CD4-positive, CD25-positive, alpha-beta regulatory T cell (primary cell): ENCODE measurements around the gene GNAI2. TPM values are rescaled to one million over a fixed set of nuclear protein-coding genes. Genes with fewer than 3 reads are reported as not detected.

ENCODE experiments used
- ATAC-seq, 2 donors: fragments of 150-1000 bp; cut with Tn5 transposase; one replicate each; pipeline ENCODE4 v1.10.0; 2021; ENCODE audit warnings: low read depth in 2 of 2, moderate number of reproducible peaks in 2 of 2, moderate library complexity in 1 of 2
- DNase-seq, 3 donors: peaks; one replicate each; pipeline versions ENCODE4 v3.0.0 to v3.0.0-alpha.2; 2012 to 2022; ENCODE audit warnings: mixed read lengths in 1 of 3
- H3K27ac ChIP-seq: one replicate; pipeline ENCODE4 v1.7.0; 2013; ENCODE audit warnings: mild to moderate bottlenecking, low read length; ENCODE audit not compliant: insufficient read depth, poor library complexity, severe bottlenecking
- H3K27me3 ChIP-seq: one replicate; pipeline ENCODE4 v1.7.0; 2013; ENCODE audit warnings: low read length; ENCODE audit not compliant: control insufficient read depth, insufficient read depth
- H3K36me3 ChIP-seq: one replicate; pipeline ENCODE4 v1.7.0; 2013; ENCODE audit warnings: mild to moderate bottlenecking, low read length, moderate library complexity; ENCODE audit not compliant: control insufficient read depth, insufficient read depth
- H3K4me1 ChIP-seq: 2 replicates; pipeline ENCODE4 v1.7.0; 2013; ENCODE audit warnings: mild to moderate bottlenecking, low read length; ENCODE audit not compliant: insufficient read depth, control insufficient read depth, poor library complexity, severe bottlenecking
- H3K4me3 ChIP-seq: one replicate; pipeline ENCODE4 v1.7.0; 2013; ENCODE audit warnings: low read depth, mild to moderate bottlenecking, low read length, moderate library complexity
- H3K9me3 ChIP-seq, 2 experiments: 1 replicate in 1 of 2; 2 replicates in 1 of 2; pipeline ENCODE4 v1.7.0; 2013; ENCODE audit warnings: low read length in 2 of 2, mild to moderate bottlenecking in 1 of 2, moderate library complexity in 1 of 2; ENCODE audit not compliant: control insufficient read depth in 2 of 2
- H3K27ac Mint-ChIP-seq, 3 donors: one replicate each; pipeline ENCODE4 v1.8.0; 2020 to 2022; ENCODE audit warnings: mild to moderate bottlenecking in 3 of 3, mixed read lengths in 3 of 3, moderate library complexity in 2 of 3
- H3K27me3 Mint-ChIP-seq: one replicate; pipeline ENCODE4 v1.8.0; 2022; ENCODE audit warnings: mild to moderate bottlenecking, mixed read lengths
- H3K36me3 Mint-ChIP-seq: one replicate; pipeline ENCODE4 v1.8.0; 2020; ENCODE audit warnings: mixed read lengths
- H3K4me1 Mint-ChIP-seq, 4 donors: one replicate each; pipeline ENCODE4 v1.8.0; 2020 to 2022; ENCODE audit warnings: mixed read lengths in 4 of 4, mild to moderate bottlenecking in 1 of 4
- H3K4me3 Mint-ChIP-seq, 4 donors: one replicate each; pipeline ENCODE4 v1.8.0; 2020 to 2022; ENCODE audit warnings: mild to moderate bottlenecking in 4 of 4, mixed read lengths in 4 of 4, moderate library complexity in 3 of 4
- H3K9me3 Mint-ChIP-seq, 7 donors: one replicate each; pipeline ENCODE4 v1.8.0; 2020 to 2022; ENCODE audit warnings: mixed read lengths in 7 of 7, mild to moderate bottlenecking in 3 of 7, moderate library complexity in 2 of 7
- polyA plus RNA-seq, 4 donors: library from polyadenylated mRNA; unstranded; fragments of 300-500 nt; fragmentation: Illumina TruSeq; gene quantifications; one replicate each; pipeline ENCODE4 v1.2.3, GENCODE V29; 2021
- total RNA-seq: library from RNA; stranded (reverse); gene quantifications from one replicate; pipeline ENCODE4 v1.2.3, GENCODE V29; 2022

The GNAI2 gene
- total and polyA plus RNA-seq, 5 donors from 2014 or later, result 373 to 696 (median 572) TPM

- H3K9me3 ChIP-seq, result no peaks in the 10 kb centered on the region
- peaks cover 8% of the 10 kb centered on the region for H3K27me3 ChIP-seq
- ATAC-seq (peak in 1 of 2 donors; percentile 35), DNase-seq (peak; percentile 56 to 84 (median 64))
- peaks cover 0 to 28% (median 13%) of the 10 kb centered on the region in 4 donors for H3K4me1 Mint-ChIP-seq
- no peak overlapping the region for H3K27ac ChIP-seq
- no peaks in the 10 kb centered on the region for H3K36me3 ChIP-seq
- no peak overlapping the region for H3K4me3 ChIP-seq
- peaks cover 0 to 2% (median 0%) of the 10 kb centered on the region in 7 donors for H3K9me3 Mint-ChIP-seq
- peaks cover 55% of the 10 kb centered on the region for H3K27me3 Mint-ChIP-seq
- H3K4me1 ChIP-seq, result peaks cover 29% of the 10 kb centered on the region
- peak overlapping the region; percentile 52 to 73 (median 62) for H3K4me3 Mint-ChIP-seq
- peak overlapping the region in 2 of 3 donors; percentile 6 to 65 for H3K27ac Mint-ChIP-seq
- H3K36me3 Mint-ChIP-seq, result no peaks in the 10 kb centered on the region
Observed at GRCh38 chr3:50274371-50275104, 38.5 kb downstream of the GNAI2 start.

- no peak overlapping the region for H3K27ac ChIP-seq
- peak overlapping the region in 3 of 4 donors; percentile 53 to 91 (median 61) for H3K4me3 Mint-ChIP-seq
- peaks cover 8% of the 10 kb centered on the region for H3K27me3 ChIP-seq
- no peaks in the 10 kb centered on the region for H3K9me3 ChIP-seq
- no peaks in the 10 kb centered on the region for H3K36me3 Mint-ChIP-seq
- H3K4me1 ChIP-seq, result peaks cover 29% of the 10 kb centered on the region
- H3K27me3 Mint-ChIP-seq, result peaks cover 55% of the 10 kb centered on the region
- H3K36me3 ChIP-seq, result no peaks in the 10 kb centered on the region
- no peak overlapping the region for H3K4me3 ChIP-seq
- no peak overlapping the region for H3K27ac Mint-ChIP-seq
- peaks cover 0 to 2% (median 0%) of the 10 kb centered on the region in 7 donors for H3K9me3 Mint-ChIP-seq
- ATAC-seq (no peak), DNase-seq (no peak)
- peaks cover 0 to 28% (median 13%) of the 10 kb centered on the region in 4 donors for H3K4me1 Mint-ChIP-seq
Observed at GRCh38 chr3:50275141-50275995, 39.4 kb downstream of the GNAI2 start.

GRCh38 chr3:50275996-50276761 lies 40.2 kb downstream of the GNAI2 start:
- Histone ChIP-seq H3K36me3 (no peaks in the 10 kb centered on the region), H3K4me1 (peaks cover 29% of the 10 kb centered on the region), H3K4me3 (no peak overlapping the region), H3K27ac (no peak overlapping the region), H3K27me3 (peaks cover 8% of the 10 kb centered on the region), H3K9me3 (no peaks in the 10 kb centered on the region)
- peaks cover 55% of the 10 kb centered on the region for H3K27me3 Mint-ChIP-seq
- H3K9me3 Mint-ChIP-seq, result peaks cover 0 to 2% (median 0%) of the 10 kb centered on the region in 7 donors
- ATAC-seq (no peak), DNase-seq (peak in 1 of 3 donors; percentile 55)
- no peak overlapping the region for H3K27ac Mint-ChIP-seq
- H3K4me1 Mint-ChIP-seq, result peaks cover 0 to 28% (median 13%) of the 10 kb centered on the region in 4 donors
- peak overlapping the region in 3 of 4 donors; percentile 50 to 58 (median 53) for H3K4me3 Mint-ChIP-seq
- H3K36me3 Mint-ChIP-seq, result no peaks in the 10 kb centered on the region

- H3K27ac ChIP-seq, result no peak overlapping the region
- peaks cover 49% of the 10 kb centered on the region for H3K27me3 Mint-ChIP-seq
- H3K4me1 ChIP-seq, result peaks cover 29% of the 10 kb centered on the region
- ATAC-seq (no peak), DNase-seq (no peak)
- no peaks in the 10 kb centered on the region for H3K36me3 Mint-ChIP-seq
- H3K4me3 Mint-ChIP-seq, result no peak overlapping the region
- H3K27ac Mint-ChIP-seq, result no peak overlapping the region
- H3K4me3 ChIP-seq, result no peak overlapping the region
- H3K9me3 Mint-ChIP-seq, result peaks cover 0 to 2% (median 0%) of the 10 kb centered on the region in 7 donors
- peaks cover 8% of the 10 kb centered on the region for H3K27me3 ChIP-seq
- peaks cover 0 to 28% (median 12%) of the 10 kb centered on the region in 4 donors for H3K4me1 Mint-ChIP-seq
- H3K36me3 ChIP-seq, result no peaks in the 10 kb centered on the region
- H3K9me3 ChIP-seq, result no peaks in the 10 kb centered on the region
Observed at GRCh38 chr3:50276762-50277101, 40.7 kb downstream of the GNAI2 start.

GRCh38 chr3:50278123-50278879 lies 42.3 kb downstream of the GNAI2 start:
- peaks cover 0 to 22% (median 7%) of the 10 kb centered on the region in 4 donors for H3K4me1 Mint-ChIP-seq
- Histone ChIP-seq H3K27me3 (peaks cover 8% of the 10 kb centered on the region), H3K27ac (no peak overlapping the region), H3K36me3 (no peaks in the 10 kb centered on the region), H3K9me3 (no peaks in the 10 kb centered on the region), H3K4me3 (no peak overlapping the region), H3K4me1 (peaks cover 25% of the 10 kb centered on the region)
- no peak overlapping the region for H3K4me3 Mint-ChIP-seq
- H3K9me3 Mint-ChIP-seq, result no peaks in the 10 kb centered on the region
- peaks cover 38% of the 10 kb centered on the region for H3K27me3 Mint-ChIP-seq
- DNase-seq (no peak), ATAC-seq (no peak)
- no peak overlapping the region for H3K27ac Mint-ChIP-seq
- H3K36me3 Mint-ChIP-seq, result no peaks in the 10 kb centered on the region

GRCh38 chr3:50278880-50279224 lies 42.8 kb downstream of the GNAI2 start, which contains the start of gene LSMEM2:
LSMEM2 (plus strand) TSS chr3:50279087; CDS start chr3:50279114, 27 bp downstream.
- Mint-ChIP-seq H3K36me3 (no peaks in the 10 kb centered on the region), H3K4me3 (no peak within 1 kb of the TSS), H3K27me3 (peaks cover 37% of the 10 kb centered on the region), H3K9me3 (no peaks in the 10 kb centered on the region), H3K4me1 (peaks cover 0 to 20% (median 7%) of the 10 kb centered on the region in 4 donors), H3K27ac (no peak within 1 kb of the TSS)
- Histone ChIP-seq H3K27ac (no peak within 1 kb of the TSS), H3K9me3 (no peaks in the 10 kb centered on the region), H3K4me1 (peaks cover 22% of the 10 kb centered on the region), H3K27me3 (peaks cover 8% of the 10 kb centered on the region), H3K4me3 (no peak within 1 kb of the TSS), H3K36me3 (no peaks in the 10 kb centered on the region)
- DNase-seq, result no peak
- ATAC-seq, result no peak
